Bronchial smooth muscle cell (primary cell): ENCODE measurements around the gene BTK. TPM values are rescaled to one million over a fixed set of nuclear protein-coding genes. Genes with fewer than 3 reads are reported as not detected.

Experiments used
- total RNA-seq: library from RNA; depleted of rRNA; stranded (reverse); fragments of >200 nt; gene quantifications from 2 replicates; pipeline ENCODE4 v1.2.1, GENCODE V29; 2014

The BTK gene
- total RNA-seq: not detected in 2 replicates

GRCh38 chrX:101385795-101386541 is at the start of gene BTK:
Gene BTK (minus strand): TSS chrX:101386191. CDS start chrX:101375284, 10,907 bp downstream.

DNA sequence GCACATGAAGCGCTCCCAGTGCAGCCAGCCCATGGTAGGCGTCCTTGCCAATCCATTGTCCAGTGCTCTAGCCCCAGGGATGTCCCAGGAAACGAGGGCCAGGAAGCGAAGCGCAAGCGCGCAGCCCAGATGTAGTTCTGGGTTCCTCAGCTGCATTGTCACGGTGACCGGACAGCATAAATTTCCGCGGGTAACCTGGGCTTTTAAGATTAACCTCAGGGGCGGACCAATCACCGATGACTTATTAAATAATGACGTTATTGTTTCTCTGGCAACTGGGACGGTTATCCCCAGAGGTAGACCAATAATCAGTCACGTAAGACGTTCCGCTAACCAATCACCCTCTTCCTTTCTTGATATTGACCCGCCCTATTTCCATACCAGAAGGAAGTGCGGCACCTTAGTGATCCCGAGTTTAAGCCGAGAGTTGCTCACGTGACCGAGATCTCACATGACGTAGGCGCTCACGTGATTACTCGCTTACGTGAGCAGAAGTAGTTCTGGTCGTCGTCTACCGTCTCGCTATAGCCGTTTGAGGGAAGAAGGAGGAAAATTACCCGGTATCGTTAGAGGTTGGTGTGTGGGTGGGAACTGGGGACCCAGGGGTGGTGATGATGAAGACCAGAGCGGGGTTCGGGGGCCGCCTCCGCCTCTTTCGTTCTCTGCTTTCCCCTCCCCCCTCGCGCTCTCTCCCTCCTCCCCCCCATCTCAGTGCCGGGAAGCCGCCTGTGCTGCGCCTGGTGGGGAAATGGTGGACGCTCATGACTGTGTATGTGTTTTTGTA is 21.9 kb upstream of the BTK start, which contains the start of the genes GLA and HNRNPH2:
Gene GLA, minus strand, starts transcription at position 178 of the 784 bp plus-strand sequence. Its CDS starts 22 bp downstream, at position 156.
Gene HNRNPH2, plus strand, starts transcription at position 475 of the 784 bp plus-strand sequence. CDS start 3,767 bp downstream, outside the sequence.

GRCh38 chrX:101390664-101391525 is 4.9 kb upstream of the BTK start, which contains the start of gene RPL36A:
Gene RPL36A (plus strand): TSS chrX:101391011. CDS start chrX:101391044, 33 bp downstream.

GRCh38 chrX:101348452-101349192 is 37.4 kb downstream of the BTK start, which contains the start of gene TIMM8A:
Gene TIMM8A (minus strand): TSS chrX:101348742. CDS start chrX:101348664, 78 bp downstream.

Other genes starting within 250 kb of the BTK start
- 1.9 and 2.3 TPM in 2 replicates for gene DRP2, start 166.4 kb downstream of the BTK start, total RNA-seq
- 0.69 and 0.95 TPM in 2 replicates for gene TAF7L, start 94.9 kb downstream of the BTK start, total RNA-seq
- gene TIMM8A, start 37.4 kb downstream of the BTK start, total RNA-seq: 1.5 and 2.0 TPM in 2 replicates
- 470 and 648 TPM in 2 replicates for gene RPL36A, start 4.8 kb upstream of the BTK start, total RNA-seq
- 23.3 and 24.7 TPM in 2 replicates for gene GLA, start 21.7 kb upstream of the BTK start, total RNA-seq
- 101 and 118 TPM in 2 replicates for gene HNRNPH2, start 22.0 kb upstream of the BTK start, total RNA-seq
- gene ARMCX4, start 99.3 kb upstream of the BTK start, total RNA-seq: 5.7 and 5.8 TPM in 2 replicates
- 103 and 114 TPM in 2 replicates for gene ARMCX1, start 164.4 kb upstream of the BTK start, total RNA-seq
- 23.4 and 42.4 TPM in 2 replicates for gene ARMCX6, start 231.8 kb upstream of the BTK start, total RNA-seq
- 107 and 112 TPM in 2 replicates for gene ARMCX3, start 237.0 kb upstream of the BTK start, total RNA-seq